SU-DHL-6 (cell line): ENCODE data around the gene TTLL9.
"Not testable (repeated sequence)": the region's sequence is repeated elsewhere in the genome, so short reads cannot be mapped to it uniquely, and the experiment has no call there.

ENCODE experiments used
- H2AFZ ChIP-seq: fragments of 200-600 bp; sonication (generic); 2 replicates; pipeline ENCODE4 v1.6.1; 2014; ENCODE audit warnings: low read depth, mild to moderate bottlenecking, moderate library complexity, mixed read lengths, antibody characterized with exemption, low read length; ENCODE audit not compliant: severe bottlenecking
- H3F3A ChIP-seq: fragments of 200-600 bp; shearing (Covaris generic); 2 replicates; pipeline ENCODE4 v1.6.0; 2016; ENCODE audit warnings: antibody characterized with exemption, mild to moderate bottlenecking; ENCODE audit not compliant: insufficient read depth
- H3K27ac ChIP-seq: fragments of 200-600 bp; sonication (generic); 2 replicates; pipeline ENCODE4 v1.5.1; 2016; ENCODE audit warnings: low read depth, mild to moderate bottlenecking, low read length, moderate library complexity, mixed read lengths
- H3K27me3 ChIP-seq: fragments of 200-600 bp; sonication (generic), shearing (Covaris generic); 2 replicates; pipeline ENCODE4 v1.6.0; 2014; ENCODE audit warnings: mild to moderate bottlenecking, low read length
- H3K36me3 ChIP-seq: fragments of 200-600 bp; sonication (generic); 2 replicates; pipeline ENCODE4 v1.6.1; 2014; ENCODE audit warnings: mild to moderate bottlenecking, low read length, mixed read lengths
- H3K4me2 ChIP-seq: fragments of 300-600, 200-600 bp; shearing (Covaris generic), sonication (generic); 2 replicates; pipeline ENCODE4 v1.6.0; 2014; ENCODE audit warnings: low read length, low read depth, mild to moderate bottlenecking; ENCODE audit not compliant: poor library complexity, severe bottlenecking
- H3K4me3 ChIP-seq: fragments of 200-600 bp; sonication (generic); 2 replicates; pipeline ENCODE4 v1.5.1; 2014; ENCODE audit warnings: antibody characterized with exemption, low read length, mild to moderate bottlenecking, mixed read lengths; ENCODE audit not compliant: insufficient read depth, poor library complexity, severe bottlenecking
- H3K79me2 ChIP-seq: fragments of 200-600 bp; sonication (generic); 2 replicates; pipeline ENCODE4 v1.6.1; 2014; ENCODE audit warnings: mild to moderate bottlenecking, low read length, moderate library complexity; ENCODE audit not compliant: insufficient read depth
- H3K9ac ChIP-seq: fragments of 200-600 bp; sonication (generic); 2 replicates; pipeline ENCODE4 v1.7.0; 2014; ENCODE audit warnings: mild to moderate bottlenecking, low read length
- H3K9me2 ChIP-seq: fragments of 200-600 bp; sonication (generic); replicated peaks from 2 replicates; pipeline ENCODE4 v1.6.1; 2014; ENCODE audit warnings: low read length; ENCODE audit not compliant: insufficient read depth
- H3K9me3 ChIP-seq: fragments of 200-600 bp; sonication (generic); 2 replicates; pipeline ENCODE4 v1.6.1; 2014; ENCODE audit warnings: low read length, mixed read lengths; ENCODE audit not compliant: insufficient read depth
- H4K20me1 ChIP-seq: fragments of 200-600 bp; sonication (generic); 2 replicates; pipeline ENCODE4 v1.6.1; 2014; ENCODE audit warnings: low read depth, mild to moderate bottlenecking, antibody characterized with exemption, low read length, moderate library complexity, mixed read lengths
- EZH2phosphoT487 ChIP-seq: fragments of 200-600 bp; sonication (generic), shearing (Covaris generic); conservative IDR thresholded peaks from 2 replicates; pipeline ENCODE4 v1.6.1; 2018; ENCODE audit warnings: mild to moderate bottlenecking, antibody characterized with exemption, low read length, moderate library complexity, mixed read lengths
- TF ChIP-seq, protein P1 (sequence below): fragments of 200-600 bp; sonication (generic); IDR thresholded peaks from one replicate; pipeline ENCODE4 v1.5.1; 2017; ENCODE audit warnings: antibody characterized with exemption, mild to moderate bottlenecking, low read length, moderate library complexity; ENCODE audit not compliant: insufficient read depth, poor library complexity, severe bottlenecking

Gene TTLL9

DNA sequence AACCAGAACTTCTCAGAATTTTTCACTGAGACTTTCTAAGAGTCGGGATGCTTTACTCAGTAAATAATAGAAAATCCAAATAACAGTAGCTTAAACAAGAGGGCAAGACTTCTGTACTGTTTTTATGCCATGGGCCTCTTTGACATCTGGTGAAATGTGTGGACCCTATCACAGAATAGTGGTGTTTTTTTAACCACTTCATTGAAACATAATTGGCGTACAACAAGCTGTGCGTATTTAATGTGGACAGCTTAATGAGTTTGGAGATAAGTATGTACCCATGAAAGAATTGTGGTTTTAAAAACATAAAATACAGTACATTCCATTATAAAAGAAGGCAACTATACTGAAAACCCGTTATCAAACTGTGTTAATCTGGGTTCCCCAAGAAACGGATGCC, 43.7 kb downstream of the TTLL9 start:
- Histone ChIP-seq H3K9me3 (no peaks in the 10 kb centered on the region), H2AFZ (no peak overlapping the region), H3K79me2 (no peaks in the 10 kb centered on the region), H3F3A (no peaks in the 10 kb centered on the region), H3K9ac (no peak overlapping the region), H4K20me1 (no peaks in the 10 kb centered on the region), H3K27ac (no peak overlapping the region), H3K4me3 (no peak overlapping the region), H3K36me3 (no peaks in the 10 kb centered on the region), H3K9me2 (no peaks in the 10 kb centered on the region), H3K27me3 (no peaks in the 10 kb centered on the region), H3K4me2 (no peak overlapping the region)
- no peak for TF ChIP-seq EZH2phosphoT487
- TF ChIP-seq, protein P1, sequence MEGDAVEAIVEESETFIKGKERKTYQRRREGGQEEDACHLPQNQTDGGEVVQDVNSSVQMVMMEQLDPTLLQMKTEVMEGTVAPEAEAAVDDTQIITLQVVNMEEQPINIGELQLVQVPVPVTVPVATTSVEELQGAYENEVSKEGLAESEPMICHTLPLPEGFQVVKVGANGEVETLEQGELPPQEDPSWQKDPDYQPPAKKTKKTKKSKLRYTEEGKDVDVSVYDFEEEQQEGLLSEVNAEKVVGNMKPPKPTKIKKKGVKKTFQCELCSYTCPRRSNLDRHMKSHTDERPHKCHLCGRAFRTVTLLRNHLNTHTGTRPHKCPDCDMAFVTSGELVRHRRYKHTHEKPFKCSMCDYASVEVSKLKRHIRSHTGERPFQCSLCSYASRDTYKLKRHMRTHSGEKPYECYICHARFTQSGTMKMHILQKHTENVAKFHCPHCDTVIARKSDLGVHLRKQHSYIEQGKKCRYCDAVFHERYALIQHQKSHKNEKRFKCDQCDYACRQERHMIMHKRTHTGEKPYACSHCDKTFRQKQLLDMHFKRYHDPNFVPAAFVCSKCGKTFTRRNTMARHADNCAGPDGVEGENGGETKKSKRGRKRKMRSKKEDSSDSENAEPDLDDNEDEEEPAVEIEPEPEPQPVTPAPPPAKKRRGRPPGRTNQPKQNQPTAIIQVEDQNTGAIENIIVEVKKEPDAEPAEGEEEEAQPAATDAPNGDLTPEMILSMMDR, result no peak

DNA sequence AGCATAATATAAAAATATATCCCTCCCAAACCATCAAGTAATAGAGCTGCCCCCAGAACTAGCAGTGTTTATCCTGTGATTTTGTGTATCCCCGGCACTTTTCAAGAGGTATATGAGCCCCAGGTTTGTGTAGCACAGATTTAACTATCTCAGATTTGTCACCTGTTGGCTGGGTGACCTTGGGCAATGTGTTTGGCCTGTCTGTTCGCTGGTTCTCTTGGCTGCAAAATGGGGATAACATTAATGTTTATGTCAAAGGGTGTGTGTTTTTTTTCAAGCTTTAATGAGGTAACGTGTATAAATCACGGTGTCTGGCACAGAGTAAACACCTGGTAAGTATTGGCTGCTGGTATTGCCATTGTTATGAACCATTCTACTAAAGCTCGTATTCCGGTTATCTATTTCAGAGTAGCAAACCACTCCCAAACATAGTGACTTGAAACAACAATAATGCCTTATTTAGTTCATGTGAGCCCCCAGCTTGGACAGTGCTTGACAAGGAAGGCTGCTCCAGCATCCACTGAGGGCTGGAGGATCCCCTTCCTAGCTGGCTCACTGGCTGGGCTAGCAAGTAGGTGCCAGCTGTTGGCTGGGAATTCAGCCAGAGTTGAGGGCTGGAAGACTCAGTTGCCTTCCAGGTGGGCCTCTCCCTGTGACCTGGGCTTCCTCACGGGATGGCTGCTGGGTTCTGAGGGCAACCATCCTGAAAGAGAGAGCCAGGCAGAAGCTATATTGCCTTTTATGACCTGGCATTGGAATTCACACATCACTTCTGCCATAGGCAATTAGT, 45.3 kb downstream of the TTLL9 start:
- H3K9me3 ChIP-seq, result no peaks in the 10 kb centered on the region
- no peak overlapping the region for H3K4me2 ChIP-seq
- TF ChIP-seq, protein P1, result no peak
- TF ChIP-seq EZH2phosphoT487, result no peak
- no peaks in the 10 kb centered on the region for H3K9me2 ChIP-seq
- H3K9ac ChIP-seq, result no peak overlapping the region
- H3K79me2 ChIP-seq, result no peaks in the 10 kb centered on the region
- H3K27ac ChIP-seq, result no peak overlapping the region
- H3K27me3 ChIP-seq, result no peaks in the 10 kb centered on the region
- no peak overlapping the region for H2AFZ ChIP-seq
- H3K4me3 ChIP-seq, result no peak overlapping the region
- no peaks in the 10 kb centered on the region for H3K36me3 ChIP-seq
- no peaks in the 10 kb centered on the region for H4K20me1 ChIP-seq
- H3F3A ChIP-seq, result no peaks in the 10 kb centered on the region

DNA sequence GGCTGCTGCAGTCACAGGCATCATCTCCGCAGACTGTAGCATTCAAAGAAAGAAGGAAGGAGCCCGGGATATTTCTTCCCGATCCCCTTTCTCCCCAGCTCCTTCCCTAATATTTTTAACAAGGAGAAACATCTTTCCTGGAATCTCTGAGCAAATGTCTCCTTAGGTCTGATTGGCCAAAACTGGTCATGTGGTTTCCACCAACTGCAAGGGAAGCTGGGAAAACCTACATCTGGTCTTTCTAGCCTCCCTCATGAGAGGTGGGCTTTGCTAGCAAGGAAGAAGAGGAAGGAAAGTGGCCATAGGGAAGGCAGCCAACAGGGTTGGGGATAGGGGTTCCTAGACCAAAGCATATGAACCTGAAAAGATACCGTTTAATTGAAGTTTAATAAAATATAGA, 46.3 kb downstream of the TTLL9 start:
- H3K27me3 ChIP-seq, result no peaks in the 10 kb centered on the region
- TF ChIP-seq, protein P1, result no peak
- no peak for TF ChIP-seq EZH2phosphoT487

DNA sequence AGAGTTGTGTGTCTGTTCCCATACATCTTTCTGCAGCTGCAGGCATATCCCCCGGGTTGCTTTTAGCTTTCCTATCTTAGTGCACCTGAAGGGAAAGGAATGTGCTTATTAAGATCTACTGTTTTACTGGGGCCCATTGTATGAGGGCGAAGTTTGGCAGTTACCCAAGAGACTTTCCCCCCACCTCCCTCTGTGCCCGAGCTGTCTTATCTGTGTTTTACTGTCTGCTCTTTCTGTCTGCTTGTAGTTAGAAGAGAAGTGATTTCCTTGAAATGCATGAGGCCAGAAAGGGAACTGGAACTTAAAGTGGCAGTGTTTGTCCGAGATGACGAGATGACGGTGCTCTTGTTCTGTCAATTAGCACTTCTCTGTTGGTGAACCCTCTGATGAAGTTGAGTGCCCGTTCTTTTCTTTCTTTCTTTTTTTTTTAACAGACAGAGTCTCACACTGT, 47.6 kb downstream of the TTLL9 start:
- H3K4me3 ChIP-seq, H3K9ac ChIP-seq, H3K36me3 ChIP-seq, H3K4me2 ChIP-seq, H3F3A ChIP-seq, H3K79me2 ChIP-seq, H2AFZ ChIP-seq, H4K20me1 ChIP-seq, H3K27ac ChIP-seq, H3K9me3 ChIP-seq, H3K9me2 ChIP-seq, H3K27me3 ChIP-seq: not testable (repeated sequence)

More for the DNA sequence above, 46.3 kb downstream of the TTLL9 start:
- Histone ChIP-seq H3K9ac (no peak overlapping the region), H3K27ac (no peak overlapping the region), H3K4me3 (no peak overlapping the region), H4K20me1 (no peaks in the 10 kb centered on the region), H2AFZ (no peak overlapping the region), H3K4me2 (no peak overlapping the region), H3K79me2 (no peaks in the 10 kb centered on the region), H3K36me3 (no peaks in the 10 kb centered on the region), H3K9me2 (no peaks in the 10 kb centered on the region), H3K9me3 (no peaks in the 10 kb centered on the region), H3F3A (no peaks in the 10 kb centered on the region)
